ENCODE results near the gene CAGE1. TPM values are rescaled to one million over a fixed set of nuclear protein-coding genes. Genes with fewer than 3 reads are reported as not detected.
"Not testable (repeated sequence)": the region's sequence is repeated elsewhere in the genome, so short reads cannot be mapped to it uniquely, and the experiment has no call there.

Gene CAGE1
- total RNA-seq, 1 donor from 2014 or later = not detected

DNA sequence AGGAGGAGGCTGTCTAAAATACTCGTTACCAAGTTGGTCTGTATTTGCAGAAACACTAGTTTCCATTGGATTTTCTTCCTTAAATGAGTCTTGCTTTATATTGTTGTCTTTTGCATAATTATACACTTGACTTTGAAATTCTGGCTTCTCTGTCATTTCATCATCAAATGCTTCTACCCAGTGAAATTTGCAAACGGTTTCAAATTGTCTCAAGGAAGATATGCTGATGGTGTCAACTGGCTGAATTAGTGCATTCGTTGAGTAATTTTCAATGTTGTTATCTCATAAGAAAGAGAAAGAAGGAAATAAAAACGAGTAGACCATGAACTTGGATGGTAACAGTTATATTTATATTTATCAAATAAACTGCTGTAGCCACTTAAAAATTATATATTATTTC lies 10.8 kb downstream of the CAGE1 start:
- H3K4me1 ChIP-seq = no peaks in the 10 kb centered on the region
- H3K27me3 ChIP-seq (ENCODE audit: low read depth) = peaks cover 8% of the 10 kb centered on the region
- no peak overlapping the region for H3K4me3 ChIP-seq
- TF ChIP-seq CTCF (IDR thresholded peaks at IDR 0.05; ENCODE audit: borderline replicate concordance) = no peak
- no peaks in the 10 kb centered on the region for H3K36me3 ChIP-seq
- no peak for DNase-seq
- intact Hi-C loops (cut with micrococcal nuclease) = no loop called here
- no peaks in the 10 kb centered on the region for H3K9me3 ChIP-seq (replicated peaks)
- H3K27ac ChIP-seq (replicated peaks) = no peak overlapping the region

- DNase-seq = no peak
- no peaks in the 10 kb centered on the region for H3K4me1 ChIP-seq
These were observed 11.6 kb downstream of the CAGE1 start for GRCh38 chr6:7377961-7378360.

GRCh38 chr6:7373739-7374138 lies 15.8 kb downstream of the CAGE1 start:
- no peak for TF ChIP-seq CTCF (IDR thresholded peaks at IDR 0.05; ENCODE audit: borderline replicate concordance)
- no peaks in the 10 kb centered on the region for H3K4me1 ChIP-seq
- no peaks in the 10 kb centered on the region for H3K36me3 ChIP-seq
- intact Hi-C loops (cut with micrococcal nuclease) = no loop called here
- H3K27me3 ChIP-seq (ENCODE audit: low read depth) = peaks cover 5% of the 10 kb centered on the region
- H3K27ac ChIP-seq (replicated peaks) = no peak overlapping the region
- no peak overlapping the region for H3K4me3 ChIP-seq
- no peaks in the 10 kb centered on the region for H3K9me3 ChIP-seq (replicated peaks)
- no peak for DNase-seq

More at GRCh38 chr6:7377961-7378360, 11.6 kb downstream of the CAGE1 start:
- no peak overlapping the region for H3K27ac ChIP-seq (replicated peaks)
- H3K9me3 ChIP-seq (replicated peaks) = no peaks in the 10 kb centered on the region
- intact Hi-C loops (cut with micrococcal nuclease) = no loop called here
- H3K4me3 ChIP-seq = no peak overlapping the region
- no peaks in the 10 kb centered on the region for H3K36me3 ChIP-seq
- TF ChIP-seq CTCF (IDR thresholded peaks at IDR 0.05; ENCODE audit: borderline replicate concordance) = no peak
- peaks cover 8% of the 10 kb centered on the region for H3K27me3 ChIP-seq (ENCODE audit: low read depth)

- Histone ChIP-seq H3K9me3 (replicated peaks) (no peaks in the 10 kb centered on the region), H3K27me3 (ENCODE audit: low read depth) (peaks cover 10% of the 10 kb centered on the region), H3K4me3 (no peak overlapping the region), H3K4me1 (no peaks in the 10 kb centered on the region), H3K27ac (replicated peaks) (no peak overlapping the region), H3K36me3 (no peaks in the 10 kb centered on the region)
- no peak for DNase-seq
- TF ChIP-seq CTCF (IDR thresholded peaks at IDR 0.05; ENCODE audit: borderline replicate concordance) = no peak
- intact Hi-C loops (cut with micrococcal nuclease) = no loop called here
These were observed 22.1 kb downstream of the CAGE1 start for GRCh38 chr6:7367408-7367807.

- H3K9me3 ChIP-seq (replicated peaks); H3K36me3 ChIP-seq; H3K4me1 ChIP-seq; intact Hi-C loops (cut with micrococcal nuclease); DNase-seq; H3K27me3 ChIP-seq (ENCODE audit: low read depth); H3K27ac ChIP-seq (replicated peaks); H3K4me3 ChIP-seq: not testable (repeated sequence)
These were observed 37.6 kb downstream of the CAGE1 start for GRCh38 chr6:7351916-7352315.

DNA sequence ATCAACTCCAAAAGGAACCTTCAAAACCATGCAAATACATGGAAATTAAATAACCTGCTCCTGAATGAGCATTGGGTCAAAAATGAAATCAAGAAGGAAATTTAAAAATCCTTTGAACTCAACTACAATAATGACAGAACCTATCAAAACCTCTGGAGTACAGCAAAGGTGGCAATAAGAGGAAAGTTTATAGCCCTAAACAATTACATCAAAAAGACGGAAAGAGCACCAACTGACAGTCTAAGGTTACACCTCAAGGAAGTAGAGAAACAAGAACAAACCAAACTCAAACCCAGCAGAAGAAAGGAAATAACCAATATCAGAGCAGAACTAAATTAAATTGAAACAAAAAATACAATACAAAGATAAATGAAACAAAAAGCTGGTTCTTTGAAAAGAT lies 39.0 kb downstream of the CAGE1 start:
- H3K4me1 ChIP-seq; H3K9me3 ChIP-seq (replicated peaks); H3K27ac ChIP-seq (replicated peaks); DNase-seq; H3K4me3 ChIP-seq; intact Hi-C loops (cut with micrococcal nuclease); H3K36me3 ChIP-seq: not testable (repeated sequence)
- peaks cover 18% of the 10 kb centered on the region for H3K27me3 ChIP-seq (ENCODE audit: low read depth)

- H3K4me3 ChIP-seq; intact Hi-C loops (cut with micrococcal nuclease); H3K9me3 ChIP-seq (replicated peaks); H3K4me1 ChIP-seq; DNase-seq; H3K36me3 ChIP-seq; H3K27ac ChIP-seq (replicated peaks): not testable (repeated sequence)
- H3K27me3 ChIP-seq (ENCODE audit: low read depth) = peaks cover 18% of the 10 kb centered on the region
These were observed 42.0 kb downstream of the CAGE1 start for GRCh38 chr6:7347551-7347997.

DNA sequence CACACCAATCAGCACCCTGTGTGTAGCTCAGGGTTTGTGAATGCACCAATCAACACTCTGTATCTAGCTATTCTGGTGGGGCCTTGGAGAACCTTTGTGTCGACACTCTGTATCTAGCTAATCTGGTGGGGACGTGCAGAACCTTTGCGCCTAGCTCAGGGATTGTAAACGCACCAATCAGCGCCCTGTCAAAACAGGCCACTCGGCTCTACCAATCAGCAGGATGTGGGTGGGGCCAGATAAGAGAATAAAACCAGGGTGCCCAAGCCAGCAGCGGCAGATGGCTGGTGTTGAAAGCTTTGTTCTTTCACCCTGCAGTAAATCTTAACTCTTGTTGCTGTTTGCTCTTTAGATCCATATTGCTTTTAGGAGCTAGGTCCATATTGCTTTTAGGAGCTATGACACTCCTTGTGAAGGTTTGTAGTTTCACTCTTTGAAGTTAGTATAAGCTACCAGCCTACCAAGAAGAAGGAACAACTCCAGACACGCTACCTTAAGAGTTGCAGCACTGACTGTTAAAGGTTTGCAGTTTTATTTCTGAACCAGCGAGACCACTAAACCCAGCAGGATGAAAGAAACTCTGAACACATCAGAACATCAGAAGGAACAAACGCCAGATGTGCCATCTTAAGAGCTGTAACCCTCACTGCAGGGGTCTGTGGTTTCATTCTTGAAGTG lies 44.6 kb downstream of the CAGE1 start:
- intact Hi-C loops (cut with micrococcal nuclease) = not testable (repeated sequence)

More for the DNA sequence above, 44.6 kb downstream of the CAGE1 start:
- H3K36me3 ChIP-seq; H3K9me3 ChIP-seq (replicated peaks); H3K27ac ChIP-seq (replicated peaks); DNase-seq; H3K4me3 ChIP-seq; H3K4me1 ChIP-seq: not testable (repeated sequence)
- peaks cover 30% of the 10 kb centered on the region for H3K27me3 ChIP-seq (ENCODE audit: low read depth)

All from left ventricle myocardium inferior (tissue), 1 donor.